Osteoblast (primary cell): ENCODE data around the gene TLNRD1. TPM values are rescaled to one million over a fixed set of nuclear protein-coding genes. Genes with fewer than 3 reads are reported as not detected.

Source experiments
- DNase-seq: peaks from one replicate; pipeline ENCODE4 v3.0.0; 2011; ENCODE audit warnings: low spot score, mixed read lengths; ENCODE audit not compliant: insufficient read length; ENCODE audit errors: missing footprints
- H2AFZ ChIP-seq: 2 replicates; pipeline ENCODE4 v1.6.0; 2011; ENCODE audit warnings: mild to moderate bottlenecking, low read length
- H3K27ac ChIP-seq: 2 replicates; pipeline ENCODE4 v1.5.1; 2011; ENCODE audit warnings: mild to moderate bottlenecking, low read depth, low read length, moderate library complexity
- H3K27me3 ChIP-seq: 2 replicates; pipeline ENCODE4 v1.6.0; 2012; ENCODE audit warnings: mild to moderate bottlenecking, control low read depth, inconsistent platforms, low read length, moderate library complexity; ENCODE audit not compliant: insufficient read depth
- H3K36me3 ChIP-seq: 2 replicates; pipeline ENCODE4 v1.5.1; 2011; ENCODE audit warnings: mild to moderate bottlenecking, low read length, control low read depth, moderate library complexity; ENCODE audit not compliant: insufficient read depth
- H3K4me1 ChIP-seq: 2 replicates; pipeline ENCODE4 v1.5.1; 2011; ENCODE audit warnings: mild to moderate bottlenecking, low read length, control low read depth, moderate library complexity; ENCODE audit not compliant: insufficient read depth
- H3K4me2 ChIP-seq: 2 replicates; pipeline ENCODE4 v1.6.0; 2011; ENCODE audit warnings: mild to moderate bottlenecking, low read length; ENCODE audit not compliant: insufficient read depth
- H3K4me3 ChIP-seq: fragments of 200-600 bp; sonication (generic); 3 replicates; pipeline ENCODE4 v1.5.1; 2012; ENCODE audit warnings: mild to moderate bottlenecking, low read length, inconsistent platforms; ENCODE audit not compliant: insufficient read depth
- H3K79me2 ChIP-seq: 2 replicates; pipeline ENCODE4 v1.6.0; 2012; ENCODE audit warnings: mild to moderate bottlenecking, low read length, control low read depth, inconsistent platforms; ENCODE audit not compliant: insufficient read depth
- H3K9me3 ChIP-seq: 2 replicates; pipeline ENCODE4 v1.5.1; 2011; ENCODE audit warnings: low read depth, low read length, control low read depth
- H4K20me1 ChIP-seq: 2 replicates; pipeline ENCODE4 v1.6.0; 2012; ENCODE audit warnings: mild to moderate bottlenecking, low read length, control low read depth; ENCODE audit not compliant: insufficient read depth
- CTCF ChIP-seq: IDR thresholded peaks from 2 replicates; pipeline ENCODE4 v1.5.1; 2011; ENCODE audit warnings: mild to moderate bottlenecking, low read depth, low read length, moderate library complexity; ENCODE audit errors: extremely low read depth
- total RNA-seq: library from RNA; depleted of rRNA; stranded (reverse); fragments of >200 nt; gene quantifications from 2 replicates; pipeline ENCODE4 v1.2.3, GENCODE V29; 2012

Gene TLNRD1
- total RNA-seq, 1 donor, result 7.6 TPM

- H2AFZ ChIP-seq, result no peak overlapping the region
- no peaks in the 10 kb centered on the region for H4K20me1 ChIP-seq
- no peak for TF ChIP-seq CTCF
- H3K4me2 ChIP-seq, result no peak overlapping the region
- H3K9me3 ChIP-seq, result no peaks in the 10 kb centered on the region
- DNase-seq, result no peak
- no peaks in the 10 kb centered on the region for H3K79me2 ChIP-seq
- no peak overlapping the region for H3K4me3 ChIP-seq
- H3K4me1 ChIP-seq, result no peaks in the 10 kb centered on the region
- H3K27ac ChIP-seq, result no peak overlapping the region
- no peaks in the 10 kb centered on the region for H3K36me3 ChIP-seq
- peaks cover 3% of the 10 kb centered on the region for H3K27me3 ChIP-seq
Measured at GRCh38 chr15:81049835-81050234, 49.1 kb downstream of the TLNRD1 start.

GRCh38 chr15:81050259-81050658 is 49.5 kb downstream of the TLNRD1 start:
- Histone ChIP-seq H4K20me1 (no peaks in the 10 kb centered on the region), H2AFZ (no peak overlapping the region), H3K4me2 (no peak overlapping the region), H3K27ac (no peak overlapping the region), H3K9me3 (no peaks in the 10 kb centered on the region), H3K4me3 (no peak overlapping the region), H3K27me3 (peaks cover 3% of the 10 kb centered on the region), H3K79me2 (no peaks in the 10 kb centered on the region), H3K4me1 (no peaks in the 10 kb centered on the region), H3K36me3 (no peaks in the 10 kb centered on the region)
- no peak for DNase-seq
- no peak for TF ChIP-seq CTCF

GRCh38 chr15:81050805-81051204 is 50.1 kb downstream of the TLNRD1 start:
- Histone ChIP-seq H3K36me3 (no peaks in the 10 kb centered on the region), H3K4me2 (no peak overlapping the region), H4K20me1 (no peaks in the 10 kb centered on the region), H3K4me3 (no peak overlapping the region), H3K27ac (no peak overlapping the region), H3K9me3 (no peaks in the 10 kb centered on the region), H3K79me2 (no peaks in the 10 kb centered on the region), H2AFZ (no peak overlapping the region), H3K4me1 (no peaks in the 10 kb centered on the region), H3K27me3 (peaks cover 3% of the 10 kb centered on the region)
- no peak for DNase-seq
- no peak for TF ChIP-seq CTCF

- Histone ChIP-seq H3K79me2 (no peaks in the 10 kb centered on the region), H3K4me1 (no peaks in the 10 kb centered on the region), H3K4me3 (no peak overlapping the region), H3K4me2 (no peak overlapping the region), H3K27me3 (peaks cover 3% of the 10 kb centered on the region), H3K27ac (no peak overlapping the region), H4K20me1 (no peaks in the 10 kb centered on the region), H3K9me3 (no peaks in the 10 kb centered on the region), H2AFZ (no peak overlapping the region), H3K36me3 (no peaks in the 10 kb centered on the region)
- DNase-seq, result no peak
- no peak for TF ChIP-seq CTCF
Measured at GRCh38 chr15:81052046-81052445, 51.3 kb downstream of the TLNRD1 start.
